Breast epithelium (tissue), 4 donors: Measurements from ENCODE around the gene KLHDC7B. TPM values are rescaled to one million over a fixed set of nuclear protein-coding genes. Genes with fewer than 3 reads are reported as not detected.
A peak's percentile ranks its signal among the peaks of the same experiment; 100 is the strongest.

ENCODE experiments used
- DNase-seq, 2 donors: peaks; one replicate each; pipeline ENCODE4 v3.0.0-alpha.2; 2019; ENCODE audit warnings: low spot score in 2 of 2
- H3K27ac ChIP-seq, 2 donors: fragments of 200-600 bp; sonication (generic) in 1 of 2; one replicate each; pipeline ENCODE4 v1.5.1; 2016 to 2019; ENCODE audit warnings: mild to moderate bottlenecking in 1 of 2
- H3K27me3 ChIP-seq, 2 donors: fragments of 200-600 bp; sonication (generic) in 1 of 2; one replicate each; pipeline versions ENCODE4 v1.5.1 to v1.6.0; 2017 to 2019; ENCODE audit warnings: control low read depth in 1 of 2, mild to moderate bottlenecking in 1 of 2
- H3K36me3 ChIP-seq: fragments of 200-600 bp; one replicate; pipeline ENCODE4 v1.5.1; 2019
- H3K4me1 ChIP-seq, 2 donors: fragments of 200-600 bp; sonication (generic); one replicate each; pipeline ENCODE4 v1.5.1; 2016 to 2019; ENCODE audit warnings: control low read depth in 1 of 2
- H3K4me3 ChIP-seq, 3 donors: fragments of 200-600 bp; sonication (generic); 1 replicate in 2 of 3; 2 replicates in 1 of 3; pipeline ENCODE4 v1.5.1; 2016 to 2019; ENCODE audit warnings: mild to moderate bottlenecking in 3 of 3, moderate library complexity in 2 of 3
- H3K9me3 ChIP-seq, 2 donors: fragments of 200-600 bp; sonication (generic) in 1 of 2; one replicate each; pipeline ENCODE4 v1.5.1; 2016 to 2019; ENCODE audit warnings: control low read depth in 1 of 2
- POLR2A ChIP-seq: fragments of 450-650 bp; IDR thresholded peaks from one replicate; pipeline ENCODE4 v1.6.1; 2016; ENCODE audit warnings: antibody characterized with exemption, mild to moderate bottlenecking, moderate library complexity
- POLR2AphosphoS5 ChIP-seq, 3 donors: sonication (generic); formaldehyde crosslinking; IDR thresholded peaks; one replicate each; pipeline ENCODE4 v1.6.1; 2017; ENCODE audit warnings: antibody characterized with exemption in 3 of 3
- intact Hi-C: fragments of 100-400 bp; cut with DNase I; formaldehyde crosslinking; loops from one replicate; pipeline ENCODE4 v1.15.1; 2023; ENCODE audit warnings: low total_unique reads
- total RNA-seq, 3 donors: library from RNA; depleted of rRNA; stranded (reverse); fragments of >200 nt; gene quantifications; one replicate each; pipeline ENCODE4 v1.1.0, GENCODE V29; 2016
- TF ChIP-seq, protein P1 (sequence below), 3 donors: fragments of 450-650 bp; IDR thresholded peaks; one replicate each; pipeline ENCODE4 v1.5.1; 2016 to 2017; ENCODE audit warnings: antibody characterized with exemption in 3 of 3, mild to moderate bottlenecking in 3 of 3, moderate library complexity in 3 of 3

Gene KLHDC7B
- total RNA-seq, 3 donors from 2014 or later = 0.16 to 0.33 (median 0.29) TPM

DNA sequence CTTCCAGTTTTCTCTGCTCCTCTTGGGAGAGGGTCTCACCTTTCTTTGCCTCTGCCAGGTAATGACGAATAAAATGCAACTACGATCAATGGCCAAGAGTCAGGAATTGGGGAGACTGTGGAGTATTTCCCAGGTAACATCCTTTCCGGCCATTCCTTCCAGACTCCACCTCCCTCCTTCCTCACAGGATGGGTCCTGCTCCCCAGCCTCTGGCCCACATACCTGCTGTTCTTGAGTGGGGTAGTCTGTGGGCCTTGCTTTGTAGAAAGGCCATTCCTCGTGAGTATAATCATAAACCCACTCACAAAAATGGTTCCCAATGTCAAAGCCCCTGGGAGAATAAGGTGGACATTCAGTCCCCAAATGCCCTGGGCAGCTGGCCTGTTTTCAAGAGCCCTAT lies 34.1 kb downstream of the KLHDC7B start:
- intact Hi-C loops = loop anchor here (5.0 kb wide), 1 partner anchor 52 kb away; the partner anchor contains the start of gene SCO2
- H3K36me3 ChIP-seq = no peaks in the 10 kb centered on the region
- no peaks in the 10 kb centered on the region for H3K27me3 ChIP-seq
- no peak for TF ChIP-seq POLR2AphosphoS5 (IDR thresholded peaks at IDR 0.05)
- TF ChIP-seq, protein P1, sequence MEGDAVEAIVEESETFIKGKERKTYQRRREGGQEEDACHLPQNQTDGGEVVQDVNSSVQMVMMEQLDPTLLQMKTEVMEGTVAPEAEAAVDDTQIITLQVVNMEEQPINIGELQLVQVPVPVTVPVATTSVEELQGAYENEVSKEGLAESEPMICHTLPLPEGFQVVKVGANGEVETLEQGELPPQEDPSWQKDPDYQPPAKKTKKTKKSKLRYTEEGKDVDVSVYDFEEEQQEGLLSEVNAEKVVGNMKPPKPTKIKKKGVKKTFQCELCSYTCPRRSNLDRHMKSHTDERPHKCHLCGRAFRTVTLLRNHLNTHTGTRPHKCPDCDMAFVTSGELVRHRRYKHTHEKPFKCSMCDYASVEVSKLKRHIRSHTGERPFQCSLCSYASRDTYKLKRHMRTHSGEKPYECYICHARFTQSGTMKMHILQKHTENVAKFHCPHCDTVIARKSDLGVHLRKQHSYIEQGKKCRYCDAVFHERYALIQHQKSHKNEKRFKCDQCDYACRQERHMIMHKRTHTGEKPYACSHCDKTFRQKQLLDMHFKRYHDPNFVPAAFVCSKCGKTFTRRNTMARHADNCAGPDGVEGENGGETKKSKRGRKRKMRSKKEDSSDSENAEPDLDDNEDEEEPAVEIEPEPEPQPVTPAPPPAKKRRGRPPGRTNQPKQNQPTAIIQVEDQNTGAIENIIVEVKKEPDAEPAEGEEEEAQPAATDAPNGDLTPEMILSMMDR (IDR thresholded peaks at IDR 0.05) = no peak
- peaks cover 0 to 8% of the 10 kb centered on the region in 2 donors for H3K4me1 ChIP-seq
- DNase-seq = no peak
- no peak overlapping the region for H3K4me3 ChIP-seq
- H3K9me3 ChIP-seq = no peaks in the 10 kb centered on the region
- H3K27ac ChIP-seq = no peak overlapping the region

DNA sequence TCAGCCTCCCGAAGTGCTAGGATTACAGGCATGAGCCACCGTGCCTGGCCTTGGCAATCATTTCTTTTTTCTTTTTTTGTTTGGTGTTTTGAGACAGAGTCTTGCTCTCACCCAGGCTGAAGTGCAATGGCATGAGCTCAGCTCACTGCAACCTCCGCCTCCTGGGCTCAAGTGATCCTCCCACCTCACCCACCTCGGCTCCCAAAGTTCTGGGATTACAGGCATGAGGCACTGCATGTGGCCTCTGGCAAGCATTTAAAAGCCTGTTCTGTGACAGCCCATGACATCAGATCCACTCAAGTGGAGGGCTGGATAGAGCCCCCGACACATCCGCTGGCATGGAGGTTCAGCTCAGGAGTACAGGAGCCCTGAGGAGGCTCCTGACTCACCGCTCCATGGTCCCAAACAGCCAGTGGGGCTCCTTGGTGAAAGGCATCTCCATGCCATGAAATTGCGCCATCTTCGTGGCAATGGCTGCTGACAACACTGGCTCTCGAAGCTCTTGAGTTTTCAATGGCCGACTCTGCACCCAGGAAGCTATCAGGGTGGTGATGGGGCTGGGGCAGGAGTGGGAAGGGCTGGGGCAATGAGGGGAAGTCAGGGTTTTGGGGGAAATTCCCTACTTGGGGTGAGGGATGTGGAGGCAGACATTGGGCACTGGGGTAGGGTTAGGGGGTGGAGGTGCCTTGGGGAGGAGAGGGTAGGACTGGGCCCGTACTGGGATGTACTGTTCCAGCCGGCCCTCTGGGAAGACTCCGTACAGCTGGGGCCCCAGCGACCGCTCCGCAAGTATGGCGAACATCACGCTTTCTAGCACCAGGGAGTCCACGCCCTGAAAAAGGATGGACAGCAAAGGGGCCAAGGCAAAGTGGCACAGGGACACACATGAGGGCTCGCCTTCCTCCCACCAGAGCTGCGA lies 35.6 kb downstream of the KLHDC7B start:
- H3K36me3 ChIP-seq = no peaks in the 10 kb centered on the region
- no peaks in the 10 kb centered on the region for H3K27me3 ChIP-seq
- H3K9me3 ChIP-seq = no peaks in the 10 kb centered on the region
- peak overlapping the region; percentile 75 to 86 (median 83) for H3K4me3 ChIP-seq
- peaks cover 0 to 8% of the 10 kb centered on the region in 2 donors for H3K4me1 ChIP-seq
- intact Hi-C loops = loop anchor here (5.0 kb wide), 1 partner anchor 54 kb away; the partner anchor contains the start of gene SCO2
- peak overlapping the region in 1 of 2 donors; percentile 95 for H3K27ac ChIP-seq
- no peak for DNase-seq
- TF ChIP-seq POLR2A = no peak
- TF ChIP-seq, protein P1 (IDR thresholded peaks at IDR 0.05) = no peak
- no peak for TF ChIP-seq POLR2AphosphoS5 (IDR thresholded peaks at IDR 0.05)

DNA sequence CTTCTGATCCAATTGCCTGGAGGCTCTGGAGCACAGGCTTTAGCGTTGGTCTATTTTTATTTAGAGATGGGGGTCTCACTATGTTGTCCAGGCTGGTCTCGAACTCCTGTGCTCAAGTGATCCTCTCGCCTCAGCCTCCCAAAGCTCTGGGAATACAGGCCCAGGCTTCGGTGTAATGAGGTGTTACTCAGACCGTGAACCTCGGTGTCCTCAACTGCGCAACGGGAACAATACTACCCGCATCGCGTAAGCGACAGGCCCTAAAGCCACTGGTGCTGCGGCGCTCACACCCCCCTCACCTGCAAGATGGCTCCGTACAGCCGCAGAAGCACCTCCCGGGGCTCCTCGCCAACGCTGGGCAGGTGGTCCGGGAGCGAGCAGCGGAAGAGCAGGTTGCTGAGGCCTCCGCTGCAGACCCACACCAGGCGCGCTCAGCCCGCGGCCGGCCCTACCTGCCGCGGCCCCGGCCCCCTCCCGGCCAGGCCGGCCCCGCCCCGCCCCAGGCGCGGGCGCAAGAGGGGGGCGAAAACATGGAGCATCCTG lies 36.3 kb downstream of the KLHDC7B start:
- Histone ChIP-seq H3K27ac (peak overlapping the region; percentile 95 to 97), H3K36me3 (no peaks in the 10 kb centered on the region), H3K27me3 (no peaks in the 10 kb centered on the region), H3K4me3 (peak overlapping the region; percentile 75 to 86 (median 83)), H3K4me1 (peaks cover 0 to 8% of the 10 kb centered on the region in 2 donors), H3K9me3 (no peaks in the 10 kb centered on the region)
- intact Hi-C loops = loop anchor here (5.0 kb wide), 1 partner anchor 55 kb away; the partner anchor contains the start of gene SCO2
- TF ChIP-seq POLR2A = no peak
- TF ChIP-seq, protein P1 (IDR thresholded peaks at IDR 0.05) = no peak
- no peak for TF ChIP-seq POLR2AphosphoS5 (IDR thresholded peaks at IDR 0.05)
- DNase-seq = no peak

DNA sequence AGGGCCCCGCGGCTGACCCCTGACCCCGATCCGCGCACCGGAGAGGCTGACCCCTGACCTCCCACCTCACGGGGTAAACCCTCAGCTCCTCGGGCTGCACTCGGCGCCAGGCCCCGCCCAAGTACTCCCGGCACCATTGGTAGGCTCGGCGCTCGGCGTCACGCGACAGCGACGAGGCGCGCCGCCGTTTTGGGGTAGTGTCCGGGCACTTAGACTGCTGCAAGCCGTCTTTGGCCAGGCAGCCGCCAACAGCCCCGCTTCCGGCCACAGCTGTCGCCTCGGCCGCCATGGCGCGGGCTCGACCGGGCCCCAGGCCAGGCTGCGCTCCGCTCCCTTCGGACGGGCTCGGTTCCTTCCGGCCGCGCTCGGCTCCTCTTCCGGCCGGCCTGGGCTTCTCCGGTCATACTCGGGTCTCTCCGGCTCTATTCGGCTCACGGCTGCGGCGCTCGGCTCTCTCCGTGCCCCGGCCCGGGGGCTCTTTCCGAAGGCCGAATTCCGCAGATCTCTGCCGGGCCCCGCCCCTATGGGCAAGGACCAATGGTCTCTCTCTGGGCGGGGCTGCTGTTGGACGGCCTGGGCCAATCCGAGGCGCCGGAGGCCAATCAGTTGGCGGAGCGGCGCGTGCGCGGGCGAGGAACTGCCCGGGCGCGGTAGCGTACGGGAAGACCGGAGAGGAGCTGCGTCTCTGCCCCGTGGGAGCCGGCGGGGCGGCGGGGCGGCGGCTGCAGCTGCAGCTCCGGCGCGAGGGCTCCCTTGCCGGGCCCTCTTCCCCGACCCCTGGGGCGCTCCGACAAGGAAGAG lies 37.0 kb downstream of the KLHDC7B start, which contains the start of gene CHKB:
TSS of gene CHKB (minus strand) at position 357 of the 801 bp plus-strand sequence. CDS start at position 289, 68 bp downstream.
- H3K36me3 ChIP-seq = no peaks in the 10 kb centered on the region
- intact Hi-C loops = loop anchor here (5.0 kb wide), 1 partner anchor 55 kb away; the partner anchor contains the start of gene SCO2
- H3K27ac ChIP-seq = peak within 1 kb of the TSS; percentile 95 to 97
- TF ChIP-seq, protein P1 (IDR thresholded peaks at IDR 0.05) = no peak
- peak; percentile 69 for TF ChIP-seq POLR2A
- peak; percentile 60 to 75 (median 73) for TF ChIP-seq POLR2AphosphoS5 (IDR thresholded peaks at IDR 0.05)
- H3K27me3 ChIP-seq = no peaks in the 10 kb centered on the region
- peaks cover 0 to 8% of the 10 kb centered on the region in 2 donors for H3K4me1 ChIP-seq
- H3K4me3 ChIP-seq = peak within 1 kb of the TSS; percentile 75 to 86 (median 83)
- no peaks in the 10 kb centered on the region for H3K9me3 ChIP-seq
- DNase-seq = peak; percentile 98
